ENCODE data around the gene MYH15. TPM values are rescaled to one million over a fixed set of nuclear protein-coding genes. Genes with fewer than 3 reads are reported as not detected.

The MYH15 gene
- total RNA-seq, 1 donor: 0.36 TPM

- no peak for DNase-seq (ENCODE audit: insufficient read length, low spot score, missing footprints)
- Histone ChIP-seq H2AFZ (ENCODE audit: low read length) (no peak overlapping the region), H3K4me3 (ENCODE audit: insufficient read depth, low read length) (no peak overlapping the region), H4K20me1 (ENCODE audit: insufficient read depth, low read length) (no peaks in the 10 kb centered on the region), H3K36me3 (ENCODE audit: insufficient read depth, low read length) (no peaks in the 10 kb centered on the region), H3K27ac (ENCODE audit: low read depth, low read length) (no peak overlapping the region), H3K27me3 (ENCODE audit: insufficient read depth, low read length) (no peaks in the 10 kb centered on the region), H3K4me1 (ENCODE audit: insufficient read depth, low read length) (peaks cover 4% of the 10 kb centered on the region), H3K79me2 (ENCODE audit: insufficient read depth, low read length) (no peaks in the 10 kb centered on the region), H3K4me2 (ENCODE audit: insufficient read depth, low read length) (no peak overlapping the region), H3K9me3 (ENCODE audit: low read depth, low read length) (no peaks in the 10 kb centered on the region)
- no peak for TF ChIP-seq CTCF (IDR thresholded peaks at IDR 0.05; ENCODE audit: extremely low read depth, low read depth, low read length)
Observed at GRCh38 chr3:108430540-108430939, 79.9 kb downstream of the MYH15 start.

GRCh38 chr3:108428586-108428985 is 81.8 kb downstream of the MYH15 start:
- TF ChIP-seq CTCF (IDR thresholded peaks at IDR 0.05; ENCODE audit: extremely low read depth, low read depth, low read length): no peak
- Histone ChIP-seq H3K9me3 (ENCODE audit: low read depth, low read length) (no peaks in the 10 kb centered on the region), H3K4me2 (ENCODE audit: insufficient read depth, low read length) (peak overlapping the region; percentile 35), H3K27me3 (ENCODE audit: insufficient read depth, low read length) (no peaks in the 10 kb centered on the region), H3K4me1 (ENCODE audit: insufficient read depth, low read length) (peaks cover 4% of the 10 kb centered on the region), H2AFZ (ENCODE audit: low read length) (no peak overlapping the region), H4K20me1 (ENCODE audit: insufficient read depth, low read length) (no peaks in the 10 kb centered on the region), H3K4me3 (ENCODE audit: insufficient read depth, low read length) (no peak overlapping the region), H3K27ac (ENCODE audit: low read depth, low read length) (no peak overlapping the region), H3K36me3 (ENCODE audit: insufficient read depth, low read length) (no peaks in the 10 kb centered on the region), H3K79me2 (ENCODE audit: insufficient read depth, low read length) (no peaks in the 10 kb centered on the region)
- no peak for DNase-seq (ENCODE audit: insufficient read length, low spot score, missing footprints)

- H3K79me2 ChIP-seq (ENCODE audit: insufficient read depth, low read length): no peaks in the 10 kb centered on the region
- no peaks in the 10 kb centered on the region for H3K36me3 ChIP-seq (ENCODE audit: insufficient read depth, low read length)
- no peak for TF ChIP-seq CTCF (IDR thresholded peaks at IDR 0.05; ENCODE audit: extremely low read depth, low read depth, low read length)
- no peaks in the 10 kb centered on the region for H3K27me3 ChIP-seq (ENCODE audit: insufficient read depth, low read length)
- no peaks in the 10 kb centered on the region for H4K20me1 ChIP-seq (ENCODE audit: insufficient read depth, low read length)
- DNase-seq (ENCODE audit: insufficient read length, low spot score, missing footprints): peak; percentile 88
- H3K27ac ChIP-seq (ENCODE audit: low read depth, low read length): peak overlapping the region; percentile 4
- no peak overlapping the region for H3K4me3 ChIP-seq (ENCODE audit: insufficient read depth, low read length)
- peaks cover 18% of the 10 kb centered on the region for H3K4me1 ChIP-seq (ENCODE audit: insufficient read depth, low read length)
- no peak overlapping the region for H2AFZ ChIP-seq (ENCODE audit: low read length)
- no peaks in the 10 kb centered on the region for H3K9me3 ChIP-seq (ENCODE audit: low read depth, low read length)
- H3K4me2 ChIP-seq (ENCODE audit: insufficient read depth, low read length): peak overlapping the region; percentile 41
Observed at GRCh38 chr3:108420926-108421325, 89.5 kb downstream of the MYH15 start.

- H3K36me3 ChIP-seq (ENCODE audit: insufficient read depth, low read length): no peaks in the 10 kb centered on the region
- H4K20me1 ChIP-seq (ENCODE audit: insufficient read depth, low read length): no peaks in the 10 kb centered on the region
- no peak overlapping the region for H3K4me3 ChIP-seq (ENCODE audit: insufficient read depth, low read length)
- no peaks in the 10 kb centered on the region for H3K79me2 ChIP-seq (ENCODE audit: insufficient read depth, low read length)
- no peak overlapping the region for H3K27ac ChIP-seq (ENCODE audit: low read depth, low read length)
- H3K4me1 ChIP-seq (ENCODE audit: insufficient read depth, low read length): peaks cover 15% of the 10 kb centered on the region
- TF ChIP-seq CTCF (IDR thresholded peaks at IDR 0.05; ENCODE audit: extremely low read depth, low read depth, low read length): no peak
- peak overlapping the region; percentile 34 for H3K4me2 ChIP-seq (ENCODE audit: insufficient read depth, low read length)
- no peaks in the 10 kb centered on the region for H3K27me3 ChIP-seq (ENCODE audit: insufficient read depth, low read length)
- H3K9me3 ChIP-seq (ENCODE audit: low read depth, low read length): no peaks in the 10 kb centered on the region
- DNase-seq (ENCODE audit: insufficient read length, low spot score, missing footprints): no peak
- peak overlapping the region; percentile 16 for H2AFZ ChIP-seq (ENCODE audit: low read length)
Observed at GRCh38 chr3:108416111-108416869, 94.1 kb downstream of the MYH15 start.

Measured in osteoblast (primary cell).